HepG2 (cell line): ENCODE data around the gene GRK5. TPM values are rescaled to one million over a fixed set of nuclear protein-coding genes. Genes with fewer than 3 reads are reported as not detected.

Experiments used
- ETV5 ChIP-seq: IDR thresholded peaks from 2 replicates; pipeline ENCODE4 v1.6.1; 2018; ENCODE audit warnings: missing biosample characterization, missing genetic modification reagents, inconsistent platforms, borderline replicate concordance
- GABPB1 ChIP-seq: IDR thresholded peaks from 2 replicates; pipeline ENCODE4 v1.6.1; 2016; ENCODE audit warnings: mild to moderate bottlenecking, missing genetic modification reagents, moderate library complexity, missing compliant biosample characterization
- HDAC6 ChIP-seq: fragments of 200-600 bp; sonication (generic); IDR thresholded peaks from 2 replicates; pipeline ENCODE4 v1.7.0; 2017; ENCODE audit warnings: mild to moderate bottlenecking, antibody characterized with exemption, low read length, low read depth
- NCOA1 ChIP-seq: sonication (generic); formaldehyde crosslinking; IDR thresholded peaks from 2 replicates; pipeline ENCODE4 v1.9.0; 2021; ENCODE audit warnings: missing genetic modification reagents
- POLR2AphosphoS2 ChIP-seq: IDR thresholded peaks from 2 replicates; pipeline ENCODE4 v1.6.1; 2011; ENCODE audit warnings: low read depth, low read length, improper control_type of control experiment
- TBX3 ChIP-seq: fragments of 450-650 bp; IDR thresholded peaks from 2 replicates; pipeline ENCODE4 v1.6.1; 2017; ENCODE audit warnings: antibody characterized with exemption, mild to moderate bottlenecking, inconsistent platforms, borderline replicate concordance
- TSC22D2 ChIP-seq: sonication (generic); formaldehyde crosslinking; IDR thresholded peaks from 2 replicates; pipeline ENCODE4 v1.5.1; 2020; ENCODE audit warnings: missing genetic modification reagents, mild to moderate bottlenecking, borderline replicate concordance
- ZFP41 ChIP-seq: sonication (generic); formaldehyde crosslinking; IDR thresholded peaks from 2 replicates; pipeline ENCODE4 v1.4.0; 2020; ENCODE audit warnings: mild to moderate bottlenecking, missing genetic modification reagents, borderline replicate concordance
- ZKSCAN1 ChIP-seq: fragments of 150-350 bp; IDR thresholded peaks from 2 replicates; pipeline ENCODE4 v1.6.1; 2014; ENCODE audit warnings: low read length
- ZNF354B ChIP-seq: sonication (generic); formaldehyde crosslinking; IDR thresholded peaks from 2 replicates; pipeline ENCODE4 v1.8.0; 2022; ENCODE audit warnings: mild to moderate bottlenecking, missing genetic modification reagents
- ZNF543 ChIP-seq: sonication (generic); formaldehyde crosslinking; IDR thresholded peaks from 2 replicates; pipeline ENCODE4 v1.4.0; 2020; ENCODE audit warnings: mild to moderate bottlenecking, missing genetic modification reagents
- ZNF557 ChIP-seq: sonication (generic); formaldehyde crosslinking; IDR thresholded peaks from 2 replicates; pipeline ENCODE4 v1.4.0; 2020; ENCODE audit warnings: missing genetic modification reagents
- ZNF652 ChIP-seq: IDR thresholded peaks from 2 replicates; pipeline ENCODE4 v1.6.1; 2016; ENCODE audit warnings: low read depth, borderline replicate concordance
- polyA plus RNA-seq, 8 experiments: library from polyadenylated mRNA; depleted of rRNA in 3 of 8; stranded (reverse) in 7 of 8; unstranded in 1 of 8; fragments of >200 nt; fragmentation: Illumina TruSeq in 4 of 8; extraction: Trizol in 4 of 8; gene quantifications; 2 replicates each; pipeline versions ENCODE4 v1.2.1 to v1.2.3, GENCODE V29; 2011 to 2016; ENCODE audit warnings: low read depth in 4 of 8, missing spikeins in 1 of 8, mixed read lengths in 1 of 8; ENCODE audit not compliant: insufficient read depth in 1 of 8
- total RNA-seq, 5 experiments: library from RNA; depleted of rRNA; stranded (reverse); fragments of >200 nt; fragmentation: Illumina TruSeq; extraction: Trizol; gene quantifications; 2 replicates each; pipeline ENCODE4 v1.2.3, GENCODE V29; 2016; ENCODE audit warnings: low read depth in 1 of 5
- TF ChIP-seq, protein P1 (sequence below): sonication (generic); formaldehyde crosslinking; IDR thresholded peaks from 2 replicates; pipeline ENCODE4 v1.4.0; 2020; ENCODE audit warnings: missing genetic modification reagents
- TF ChIP-seq, protein P2 (sequence below): sonication (generic); formaldehyde crosslinking; IDR thresholded peaks from 2 replicates; pipeline ENCODE4 v1.4.0; 2020; ENCODE audit warnings: low read depth, mild to moderate bottlenecking, missing genetic modification reagents
- TF ChIP-seq, protein P3 (sequence below): IDR thresholded peaks from 2 replicates; pipeline ENCODE4 v1.6.1; 2016; ENCODE audit warnings: missing biosample characterization, missing genetic modification reagents, low read depth
- TF ChIP-seq, protein P4 (sequence below): sonication (generic); formaldehyde crosslinking; IDR thresholded peaks from 2 replicates; pipeline ENCODE4 v1.5.0; 2020; ENCODE audit warnings: missing genetic modification reagents
- TF ChIP-seq, protein P5 (sequence below): sonication (generic); formaldehyde crosslinking; IDR thresholded peaks from 2 replicates; pipeline ENCODE4 v1.4.0; 2020; ENCODE audit warnings: missing genetic modification reagents, borderline replicate concordance

Gene GRK5
- total and polyA plus RNA-seq, 2 of the 13 experiments (the other 11 are each of a cell fraction or from before 2014, with no cell fraction given): 10.4 to 12.6 TPM

DNA sequence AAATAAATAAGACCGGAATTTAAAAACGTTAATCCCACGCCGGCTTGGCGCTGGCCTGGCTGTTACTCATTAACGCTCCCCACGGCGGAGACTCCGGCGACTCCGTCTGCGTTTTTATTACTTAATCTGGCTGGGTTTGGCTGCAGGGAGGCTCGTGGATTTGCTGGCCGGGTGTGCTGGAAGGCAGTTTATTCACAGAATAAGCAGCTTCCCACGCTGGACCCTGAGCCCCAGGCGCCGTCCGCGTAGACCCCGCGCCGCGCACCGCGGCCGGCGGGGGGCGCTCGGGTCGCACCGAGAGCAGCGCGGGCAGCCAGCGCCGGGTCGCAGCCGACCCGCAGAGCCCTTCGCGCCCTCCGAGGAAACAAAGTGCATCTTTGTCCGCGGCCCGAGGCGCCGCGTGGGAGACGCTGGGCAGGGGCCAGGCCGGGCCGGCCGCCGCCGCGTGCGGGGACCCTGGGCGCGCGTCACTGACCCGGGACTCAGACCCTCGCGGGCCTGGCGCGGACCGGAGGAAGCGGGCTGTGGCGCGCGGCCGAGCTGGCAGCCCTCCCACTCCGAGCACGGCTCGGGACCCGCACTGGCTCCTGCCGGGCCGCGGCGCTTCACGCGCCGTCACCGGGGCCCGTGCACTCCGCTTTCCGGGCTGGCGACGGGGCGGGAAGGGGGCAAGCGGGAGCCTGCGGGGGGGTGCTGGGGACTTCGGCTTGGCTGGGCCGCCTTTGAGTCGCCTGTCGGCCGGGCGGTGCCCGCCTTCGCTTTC lies 587 bp upstream of the GRK5 start (continued):
- TF ChIP-seq, protein P1, sequence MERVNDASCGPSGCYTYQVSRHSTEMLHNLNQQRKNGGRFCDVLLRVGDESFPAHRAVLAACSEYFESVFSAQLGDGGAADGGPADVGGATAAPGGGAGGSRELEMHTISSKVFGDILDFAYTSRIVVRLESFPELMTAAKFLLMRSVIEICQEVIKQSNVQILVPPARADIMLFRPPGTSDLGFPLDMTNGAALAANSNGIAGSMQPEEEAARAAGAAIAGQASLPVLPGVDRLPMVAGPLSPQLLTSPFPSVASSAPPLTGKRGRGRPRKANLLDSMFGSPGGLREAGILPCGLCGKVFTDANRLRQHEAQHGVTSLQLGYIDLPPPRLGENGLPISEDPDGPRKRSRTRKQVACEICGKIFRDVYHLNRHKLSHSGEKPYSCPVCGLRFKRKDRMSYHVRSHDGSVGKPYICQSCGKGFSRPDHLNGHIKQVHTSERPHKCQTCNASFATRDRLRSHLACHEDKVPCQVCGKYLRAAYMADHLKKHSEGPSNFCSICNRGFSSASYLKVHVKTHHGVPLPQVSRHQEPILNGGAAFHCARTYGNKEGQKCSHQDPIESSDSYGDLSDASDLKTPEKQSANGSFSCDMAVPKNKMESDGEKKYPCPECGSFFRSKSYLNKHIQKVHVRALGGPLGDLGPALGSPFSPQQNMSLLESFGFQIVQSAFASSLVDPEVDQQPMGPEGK (CRISPR knock-in tag): no peak
- TF ChIP-seq ZNF543 (CRISPR knock-in tag) (no peak), TSC22D2 (CRISPR knock-in tag) (no peak), ZFP41 (CRISPR knock-in tag) (no peak), GABPB1 (CRISPR knock-in tag) (0 out of 2 replicates have a peak, but pooled peaks have one; percentile 3), POLR2AphosphoS2 (no peak), HDAC6 (no peak), ETV5 (CRISPR knock-in tag) (no peak), ZNF354B (CRISPR knock-in tag) (no peak), NCOA1 (no peak), ZNF652 (CRISPR knock-in tag) (no peak), TBX3 (no peak), ZNF557 (0 out of 2 replicates have a peak, but pooled peaks have one; percentile 15), ZKSCAN1 (no peak)
- TF ChIP-seq, protein P2, sequence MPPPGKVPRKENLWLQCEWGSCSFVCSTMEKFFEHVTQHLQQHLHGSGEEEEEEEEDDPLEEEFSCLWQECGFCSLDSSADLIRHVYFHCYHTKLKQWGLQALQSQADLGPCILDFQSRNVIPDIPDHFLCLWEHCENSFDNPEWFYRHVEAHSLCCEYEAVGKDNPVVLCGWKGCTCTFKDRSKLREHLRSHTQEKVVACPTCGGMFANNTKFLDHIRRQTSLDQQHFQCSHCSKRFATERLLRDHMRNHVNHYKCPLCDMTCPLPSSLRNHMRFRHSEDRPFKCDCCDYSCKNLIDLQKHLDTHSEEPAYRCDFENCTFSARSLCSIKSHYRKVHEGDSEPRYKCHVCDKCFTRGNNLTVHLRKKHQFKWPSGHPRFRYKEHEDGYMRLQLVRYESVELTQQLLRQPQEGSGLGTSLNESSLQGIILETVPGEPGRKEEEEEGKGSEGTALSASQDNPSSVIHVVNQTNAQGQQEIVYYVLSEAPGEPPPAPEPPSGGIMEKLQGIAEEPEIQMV (CRISPR knock-in tag): 0 out of 2 replicates have a peak, but pooled peaks have one; percentile 15
- TF ChIP-seq, protein P3, sequence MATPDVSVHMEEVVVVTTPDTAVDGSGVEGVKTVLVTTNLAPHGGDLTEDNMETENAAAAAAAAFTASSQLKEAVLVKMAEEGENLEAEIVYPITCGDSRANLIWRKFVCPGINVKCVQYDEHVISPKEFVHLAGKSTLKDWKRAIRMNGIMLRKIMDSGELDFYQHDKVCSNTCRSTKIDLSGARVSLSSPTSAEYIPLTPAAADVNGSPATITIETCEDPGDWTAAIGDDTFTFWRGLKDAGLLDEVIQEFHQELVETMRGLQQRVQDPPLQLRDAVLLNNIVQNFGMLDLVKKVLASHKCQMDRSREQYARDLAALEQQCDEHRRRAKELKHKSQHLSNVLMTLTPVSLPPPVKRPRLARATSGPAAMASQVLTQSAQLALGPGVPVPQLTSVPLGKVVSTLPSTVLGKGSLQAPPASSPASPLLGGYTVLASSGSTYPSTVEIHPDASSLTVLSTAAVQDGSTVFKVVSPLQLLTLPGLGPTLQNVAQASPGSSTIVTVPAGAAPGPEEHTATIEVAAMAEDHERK (CRISPR knock-in tag): no peak
- TF ChIP-seq, protein P4, sequence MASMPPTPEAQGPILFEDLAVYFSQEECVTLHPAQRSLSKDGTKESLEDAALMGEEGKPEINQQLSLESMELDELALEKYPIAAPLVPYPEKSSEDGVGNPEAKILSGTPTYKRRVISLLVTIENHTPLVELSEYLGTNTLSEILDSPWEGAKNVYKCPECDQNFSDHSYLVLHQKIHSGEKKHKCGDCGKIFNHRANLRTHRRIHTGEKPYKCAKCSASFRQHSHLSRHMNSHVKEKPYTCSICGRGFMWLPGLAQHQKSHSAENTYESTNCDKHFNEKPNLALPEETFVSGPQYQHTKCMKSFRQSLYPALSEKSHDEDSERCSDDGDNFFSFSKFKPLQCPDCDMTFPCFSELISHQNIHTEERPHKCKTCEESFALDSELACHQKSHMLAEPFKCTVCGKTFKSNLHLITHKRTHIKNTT (CRISPR knock-in tag): no peak
- TF ChIP-seq, protein P5, sequence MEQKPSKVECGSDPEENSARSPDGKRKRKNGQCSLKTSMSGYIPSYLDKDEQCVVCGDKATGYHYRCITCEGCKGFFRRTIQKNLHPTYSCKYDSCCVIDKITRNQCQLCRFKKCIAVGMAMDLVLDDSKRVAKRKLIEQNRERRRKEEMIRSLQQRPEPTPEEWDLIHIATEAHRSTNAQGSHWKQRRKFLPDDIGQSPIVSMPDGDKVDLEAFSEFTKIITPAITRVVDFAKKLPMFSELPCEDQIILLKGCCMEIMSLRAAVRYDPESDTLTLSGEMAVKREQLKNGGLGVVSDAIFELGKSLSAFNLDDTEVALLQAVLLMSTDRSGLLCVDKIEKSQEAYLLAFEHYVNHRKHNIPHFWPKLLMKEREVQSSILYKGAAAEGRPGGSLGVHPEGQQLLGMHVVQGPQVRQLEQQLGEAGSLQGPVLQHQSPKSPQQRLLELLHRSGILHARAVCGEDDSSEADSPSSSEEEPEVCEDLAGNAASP (CRISPR knock-in tag): no peak
